Measurements from ENCODE around the gene WDFY4.

The WDFY4 gene

DNA sequence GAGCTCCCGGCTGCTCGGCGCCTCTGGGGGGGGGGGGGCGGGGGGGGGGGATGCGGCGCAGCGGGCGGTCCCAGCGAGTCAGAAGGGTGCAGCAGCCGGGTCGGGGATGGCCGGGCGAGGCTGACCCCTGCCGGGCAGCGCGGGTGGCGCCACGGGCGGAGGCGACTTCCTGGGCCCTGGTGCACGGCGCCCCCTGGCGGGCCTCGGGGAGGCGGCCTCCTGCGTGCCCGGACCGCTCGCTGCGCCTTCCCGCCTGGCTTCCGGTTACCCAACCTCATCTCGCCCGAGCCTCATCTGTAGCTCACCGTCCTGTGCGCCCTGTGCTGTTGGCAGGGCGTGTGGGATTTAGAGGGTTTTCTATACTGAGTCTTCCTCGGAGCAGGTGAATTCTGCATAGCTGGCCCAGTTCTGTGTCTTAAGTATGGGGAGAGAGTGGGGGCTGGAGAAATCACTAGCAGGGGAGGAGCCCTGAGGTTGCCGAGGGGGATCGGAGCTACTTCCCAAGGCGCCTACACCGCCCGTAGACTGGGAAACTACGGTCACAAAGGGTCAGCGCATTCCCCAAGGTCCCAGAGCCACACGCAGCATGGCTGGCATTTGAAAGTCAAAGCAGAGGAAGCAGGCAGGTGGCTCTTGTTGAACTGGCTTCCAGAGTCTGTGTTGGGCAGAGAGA lies 28.3 kb upstream of the WDFY4 start:
- peak; percentile 70 to 79 for DNase-seq (ENCODE audit: low read depth in 1 of 2, low spot score in 1 of 2)

DNA sequence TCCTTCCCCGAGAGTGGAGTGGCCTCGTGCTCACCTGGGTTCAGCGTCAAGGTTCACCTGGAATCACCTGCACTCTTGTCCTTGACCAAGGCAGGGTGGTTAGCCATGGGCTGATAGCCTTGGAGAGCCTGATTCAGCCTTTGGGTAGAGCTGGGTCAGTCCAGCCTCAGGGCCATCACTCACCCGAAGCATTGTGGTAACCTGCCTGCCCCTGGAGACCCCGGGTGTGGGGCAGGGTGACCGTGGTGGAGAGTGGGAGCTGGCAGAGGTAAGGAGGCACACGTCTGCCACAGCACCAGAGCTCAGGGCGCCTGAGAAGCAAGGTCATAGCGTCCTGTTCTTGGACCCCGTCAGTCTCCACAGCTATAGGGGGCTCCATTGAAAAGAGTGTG lies 27.8 kb upstream of the WDFY4 start:
- no peak for DNase-seq (ENCODE audit: low read depth in 1 of 2, low spot score in 1 of 2)

DNA sequence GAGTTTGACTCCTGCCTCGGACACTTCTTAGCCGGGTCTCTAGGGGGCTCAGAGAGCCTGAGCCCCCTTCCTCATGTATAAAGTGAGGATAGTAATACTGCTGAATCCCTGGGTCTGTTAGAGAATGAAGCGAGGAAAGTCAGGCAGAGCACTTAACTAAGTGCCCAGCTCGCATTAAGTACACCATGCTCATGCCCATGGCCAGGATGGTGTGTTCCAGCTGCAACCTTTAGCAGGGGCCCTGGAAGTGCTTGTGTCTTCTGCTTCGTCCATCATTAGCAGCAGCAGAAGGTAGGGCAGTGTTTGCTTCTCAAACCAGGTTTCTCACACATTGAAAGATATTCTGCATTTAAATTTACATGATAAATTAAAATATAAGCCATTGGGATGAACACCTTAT lies 27.3 kb upstream of the WDFY4 start:
- no peak for DNase-seq (ENCODE audit: low read depth in 1 of 2, low spot score in 1 of 2)

DNA sequence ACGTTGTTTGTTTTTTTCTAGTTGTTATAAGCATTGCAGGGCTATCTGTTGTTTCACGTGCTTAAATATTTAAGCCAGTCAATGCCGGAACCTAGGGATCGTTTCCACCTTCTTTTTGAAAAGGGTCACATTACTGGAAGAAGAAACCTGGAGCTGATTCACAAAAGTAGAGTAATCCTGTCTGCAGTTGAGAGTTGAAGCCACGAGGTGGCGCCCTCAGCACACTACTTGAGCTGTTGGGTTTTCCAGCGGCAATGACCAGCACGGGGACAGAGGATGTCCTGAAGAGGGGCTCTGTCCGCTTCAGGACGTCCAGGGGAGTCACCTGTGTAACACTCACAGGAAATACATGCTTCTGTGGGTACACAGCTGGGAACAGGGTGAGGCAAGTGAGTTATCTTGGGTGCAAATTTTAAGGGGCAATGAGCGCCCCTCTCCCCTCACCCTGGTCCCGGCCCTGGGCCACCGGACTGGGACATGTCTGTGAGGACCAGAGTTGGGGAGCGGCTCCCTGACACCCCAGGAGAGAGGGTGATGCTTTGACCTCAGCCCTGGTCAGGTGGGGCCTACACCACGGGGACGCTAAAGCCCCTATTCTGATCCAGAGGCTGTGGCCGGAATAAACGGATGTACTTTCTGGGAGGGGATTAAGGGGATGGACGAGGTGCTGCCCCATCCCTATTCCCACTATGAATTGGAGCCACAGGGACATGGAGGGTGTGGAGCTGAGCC lies 26.3 kb upstream of the WDFY4 start:
- peak; percentile 26 to 28 for DNase-seq (ENCODE audit: low read depth in 1 of 2, low spot score in 1 of 2)

- no peak for DNase-seq (ENCODE audit: low read depth in 1 of 2, low spot score in 1 of 2)
Observed at GRCh38 chr10:48658975-48659269, 25.8 kb upstream of the WDFY4 start.

DNA sequence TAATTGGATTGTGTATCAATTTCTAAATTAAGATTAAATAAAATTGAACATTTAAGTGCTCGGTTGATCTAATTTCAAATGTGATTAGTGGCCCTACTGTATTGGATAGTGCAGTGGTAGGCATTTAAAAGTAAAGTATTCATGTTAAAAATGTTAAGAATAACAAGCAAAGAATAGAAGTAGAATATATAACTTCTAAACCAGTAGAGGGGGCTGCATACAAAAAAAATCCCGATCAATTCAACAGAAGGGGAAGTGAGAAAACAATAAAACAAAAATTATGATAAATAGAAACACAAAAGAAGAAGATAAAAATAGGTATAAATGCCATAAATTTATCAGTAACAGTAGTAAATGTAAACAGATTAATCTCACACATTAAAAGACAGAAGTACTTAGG lies 24.9 kb upstream of the WDFY4 start:
- DNase-seq (ENCODE audit: low read depth in 1 of 2, low spot score in 1 of 2): no peak

- no peak for DNase-seq (ENCODE audit: low read depth in 1 of 2, low spot score in 1 of 2)
Observed at GRCh38 chr10:48661441-48661840, 23.2 kb upstream of the WDFY4 start.

GRCh38 chr10:48667960-48668590 lies 16.6 kb upstream of the WDFY4 start:
- DNase-seq (ENCODE audit: low read depth in 1 of 2, low spot score in 1 of 2): no peak

DNA sequence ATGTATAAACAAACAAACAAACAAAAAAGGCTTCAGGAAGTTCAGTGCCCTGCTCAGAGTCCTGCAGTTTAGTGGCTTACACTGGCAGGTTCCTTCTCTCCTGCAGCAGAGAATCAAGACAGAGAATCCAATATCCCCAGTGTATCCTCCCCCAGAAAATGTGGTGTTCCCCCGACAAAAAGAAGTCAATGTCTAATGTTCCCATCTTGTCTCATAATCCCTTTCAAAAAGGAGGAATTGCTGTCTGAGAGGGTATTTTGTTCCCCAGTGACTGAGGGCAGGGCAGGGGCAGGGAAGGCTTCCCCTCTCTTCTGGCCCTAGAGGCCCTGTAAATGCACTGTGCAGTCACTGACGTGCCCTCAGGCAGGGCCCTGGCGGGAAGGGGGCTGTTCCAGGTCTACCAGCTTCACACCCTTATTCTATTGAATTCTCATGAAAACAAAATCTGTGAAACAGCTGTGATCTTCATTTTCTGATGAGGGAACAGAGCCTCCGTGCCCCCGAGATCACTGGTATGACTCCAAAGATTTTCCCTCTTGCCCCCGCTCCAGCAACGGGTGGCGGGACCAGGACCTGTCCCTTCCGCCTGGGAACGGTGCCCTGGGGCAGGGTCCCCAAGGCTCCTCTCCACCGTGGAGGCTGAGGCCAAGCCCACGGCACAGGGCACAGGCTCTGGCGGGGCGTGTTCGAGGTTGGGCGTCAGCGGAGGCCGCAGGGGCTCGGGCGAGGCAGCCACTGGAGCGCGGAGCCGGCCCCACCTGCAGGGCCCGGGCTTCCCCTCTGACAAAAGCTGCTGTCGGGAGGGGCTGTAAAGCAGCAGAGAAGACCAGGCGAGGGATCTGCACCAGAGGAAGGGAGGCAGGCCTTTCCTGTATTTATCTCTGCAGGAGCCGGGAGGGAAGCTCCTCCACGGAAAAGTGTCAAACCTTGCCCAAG lies 13.4 kb upstream of the WDFY4 start:
- no peak for DNase-seq (ENCODE audit: low read depth in 1 of 2, low spot score in 1 of 2)

GRCh38 chr10:48671914-48672595 lies 12.6 kb upstream of the WDFY4 start:
- DNase-seq (ENCODE audit: low read depth in 1 of 2, low spot score in 1 of 2): no peak

DNA sequence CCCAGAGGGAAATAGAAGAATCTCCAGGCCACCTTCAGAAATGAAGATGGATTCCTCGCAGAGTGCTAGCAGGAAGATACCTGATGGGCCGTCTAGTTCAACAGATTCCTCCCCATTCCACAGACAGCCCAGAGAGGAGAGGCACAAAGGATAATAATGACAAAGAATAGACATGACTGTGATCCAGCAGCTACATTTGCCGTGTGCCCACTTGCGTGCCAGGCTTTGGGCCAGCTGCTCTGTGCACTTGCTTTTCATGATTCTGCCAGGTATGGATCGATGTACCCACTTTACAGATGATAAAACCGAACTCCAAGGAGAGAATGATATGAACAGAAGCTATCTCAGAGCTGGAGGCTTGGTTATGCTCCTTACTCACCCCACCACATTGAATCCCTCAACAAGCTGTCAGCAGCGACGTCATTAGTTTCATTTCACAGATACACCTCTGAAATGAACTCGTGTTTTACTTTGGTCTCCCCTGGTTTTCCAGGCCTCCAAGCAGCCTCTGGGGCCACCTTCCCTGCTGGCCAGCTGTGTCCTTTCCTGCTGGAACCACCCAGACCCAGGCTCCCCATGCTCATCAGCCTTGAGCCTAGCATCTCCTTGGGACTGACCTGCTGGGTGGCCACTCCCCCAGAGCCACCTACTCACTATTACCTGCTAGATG lies 11.9 kb upstream of the WDFY4 start:
- DNase-seq (ENCODE audit: low read depth in 1 of 2, low spot score in 1 of 2): no peak

- DNase-seq (ENCODE audit: low read depth in 1 of 2, low spot score in 1 of 2): no peak
Observed at GRCh38 chr10:48677625-48678024, 7.0 kb upstream of the WDFY4 start.

DNA sequence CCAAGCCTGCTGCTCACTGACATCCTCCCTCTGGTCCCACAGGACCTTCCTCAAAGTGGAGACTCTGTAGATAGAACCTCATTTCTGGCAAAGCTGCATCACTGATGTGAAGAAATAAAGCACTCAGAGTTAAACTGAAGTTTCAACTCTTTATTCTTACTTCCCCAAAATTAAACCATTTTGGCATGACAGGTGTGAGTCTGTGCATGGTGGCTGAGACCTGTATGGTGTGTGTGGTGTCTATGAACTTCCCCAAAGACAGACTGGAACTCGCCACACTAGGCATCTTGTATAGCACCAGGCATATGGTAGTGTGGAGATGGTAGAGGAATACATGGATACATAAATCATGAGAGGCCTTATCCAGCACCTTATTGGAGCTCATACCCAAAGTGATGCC lies 6.6 kb upstream of the WDFY4 start:
- DNase-seq (ENCODE audit: low read depth in 1 of 2, low spot score in 1 of 2): no peak

GRCh38 chr10:48681740-48682139 lies 2.9 kb upstream of the WDFY4 start:
- no peak for DNase-seq (ENCODE audit: low read depth in 1 of 2, low spot score in 1 of 2)

DNA sequence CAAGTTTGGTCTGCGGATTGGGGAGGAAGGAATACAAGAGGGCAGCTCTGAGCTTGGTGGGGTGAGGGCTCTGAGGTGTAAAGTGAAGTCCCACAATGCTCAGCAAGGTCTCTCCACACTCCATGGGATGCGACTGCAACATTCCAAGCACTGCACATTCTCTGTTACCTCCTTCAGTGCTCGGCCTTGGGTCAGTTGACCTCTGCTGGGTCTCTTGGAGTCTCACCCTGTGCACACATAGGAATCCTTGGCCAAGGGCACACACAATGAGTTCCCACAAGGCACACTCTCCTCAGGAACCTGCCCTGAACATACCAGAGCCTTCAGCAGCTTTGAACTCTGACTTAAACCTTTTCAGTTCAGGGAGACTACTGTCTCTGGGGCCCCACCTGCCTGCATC lies 2.4 kb upstream of the WDFY4 start:
- DNase-seq (ENCODE audit: low read depth in 1 of 2, low spot score in 1 of 2): no peak

DNA sequence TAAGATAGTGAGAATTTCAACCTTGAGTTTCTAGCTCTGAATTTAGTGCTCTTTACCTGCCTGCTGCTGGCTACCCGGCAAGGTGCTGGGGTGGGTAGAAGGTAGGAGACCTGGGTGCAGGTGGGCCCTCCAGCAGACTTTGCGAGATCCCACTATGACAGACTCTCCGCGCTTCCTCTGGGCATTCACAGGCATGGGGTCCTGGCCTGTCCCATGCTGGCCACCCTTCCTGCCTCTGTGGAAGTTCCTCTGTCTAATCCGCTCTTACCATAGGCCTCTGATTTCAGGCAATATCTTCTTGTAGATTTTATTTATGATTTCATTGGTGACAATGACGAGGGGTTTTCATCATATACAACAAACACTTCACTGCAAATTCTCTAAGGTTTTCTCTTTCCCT lies 1.2 kb upstream of the WDFY4 start:
- no peak for DNase-seq (ENCODE audit: low read depth in 1 of 2, low spot score in 1 of 2)

DNA sequence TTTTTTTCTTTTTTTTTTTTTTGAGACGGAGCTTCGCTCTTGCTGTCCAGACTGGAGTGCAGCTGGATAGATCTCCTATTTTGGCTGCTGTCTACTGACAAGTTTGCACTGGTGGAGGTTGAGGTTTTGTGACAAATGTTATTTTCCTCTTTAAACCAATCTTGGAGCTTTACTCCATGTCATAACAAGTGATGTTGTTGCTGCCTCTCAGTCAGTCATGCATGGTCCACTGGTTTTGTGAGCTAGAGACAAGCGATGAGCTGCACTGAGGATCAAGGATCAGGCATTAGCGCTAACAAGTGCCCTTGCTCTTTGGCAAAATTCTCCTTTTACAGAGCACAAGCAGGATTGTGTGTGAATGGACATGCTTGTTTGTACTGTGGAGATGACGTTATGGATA lies 805 bp upstream of the WDFY4 start:
- DNase-seq (ENCODE audit: low read depth in 1 of 2, low spot score in 1 of 2): no peak

GRCh38 chr10:48684463-48684791 lies 246 bp upstream of the WDFY4 start:
- DNase-seq (ENCODE audit: low read depth in 1 of 2, low spot score in 1 of 2): no peak

DNA sequence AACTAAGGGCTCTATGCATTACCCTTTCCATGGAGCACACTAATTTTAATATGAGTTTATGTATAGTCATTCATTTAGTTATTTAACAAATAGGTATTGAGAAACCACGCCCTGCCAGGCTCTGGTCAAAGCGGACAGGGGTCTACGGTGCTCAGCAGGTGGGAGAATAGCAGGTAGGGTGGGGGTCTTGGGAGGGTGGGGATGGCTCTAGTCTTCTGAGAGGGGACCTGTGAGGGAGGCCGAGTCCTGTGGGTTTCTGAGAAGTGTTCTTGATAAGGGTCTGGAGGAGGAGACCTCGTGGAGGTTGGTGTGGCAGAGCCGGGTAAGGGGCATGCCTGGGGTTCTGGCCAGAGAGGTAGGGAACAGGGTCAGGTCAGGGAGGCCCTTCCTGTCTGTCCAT lies 1.1 kb downstream of the WDFY4 start:
- no peak for DNase-seq (ENCODE audit: low read depth in 1 of 2, low spot score in 1 of 2)

- DNase-seq (ENCODE audit: low read depth in 1 of 2, low spot score in 1 of 2): no peak
Observed at GRCh38 chr10:48690791-48691660, 6.4 kb downstream of the WDFY4 start.

Data from activated CD4-positive, alpha-beta T cell treated with anti-CD3 and anti-CD28 coated beads, Interleukin-2, amount 50 U/mL, for 24 hours (primary cell).